ENCODE data around the gene NSD1. TPM values are rescaled to one million over a fixed set of nuclear protein-coding genes. Genes with fewer than 3 reads are reported as not detected.
A peak's percentile ranks its signal among the peaks of the same experiment; 100 is the strongest.

The NSD1 gene
- total RNA-seq, 1 experiment from 2014 or later, result 62.2 TPM

DNA sequence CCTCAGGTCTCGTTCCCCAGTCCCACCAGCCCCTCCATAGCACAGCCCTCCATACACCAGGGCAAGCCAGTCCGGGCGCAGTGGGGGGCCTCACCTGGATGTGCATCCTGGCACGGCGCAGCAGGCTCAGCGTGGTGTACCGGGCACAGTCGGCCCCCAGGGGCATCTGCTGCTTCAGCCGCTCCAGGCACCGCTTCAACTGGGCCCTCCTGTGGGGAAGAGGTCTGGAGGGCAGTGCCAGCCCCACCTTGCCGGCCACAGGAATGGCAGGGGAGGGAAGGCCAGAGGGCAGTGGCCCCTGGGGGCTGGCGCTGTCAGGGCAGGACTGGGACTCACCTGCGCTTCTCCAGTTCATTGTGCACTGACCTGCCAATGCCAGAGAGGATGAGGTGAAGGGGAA lies 176.8 kb downstream of the NSD1 start:
- TF ChIP-seq EZH2 (IDR thresholded peaks at IDR 0.05; ENCODE audit: low read depth) (no peak), CTCF (conservative IDR thresholded peaks at IDR 0.05) (no peak)
- Histone ChIP-seq H3K36me3 (ENCODE audit: low read depth) (peaks cover 3% of the 10 kb centered on the region; the same call in 1 of the 2 replicates), H3K9me2 (ENCODE audit: insufficient read depth) (no peaks in the 10 kb centered on the region), H3K4me3 (no peak overlapping the region), H3K9me3 (ENCODE audit: insufficient read depth, low read depth) (no peaks in the 10 kb centered on the region), H3K27ac (no peak overlapping the region), H3K79me2 (ENCODE audit: low read depth) (peaks cover 8% of the 10 kb centered on the region), H3K4me1 (replicated peaks; ENCODE audit: insufficient read depth) (peaks cover 11% of the 10 kb centered on the region; the same call in 1 of the 2 replicates), H3K4me2 (peak overlapping the region; percentile 1; the same call in 1 of the 2 replicates), H2AFZ (no peak overlapping the region), H3K27me3 (ENCODE audit: insufficient read depth, low read depth) (no peaks in the 10 kb centered on the region), H4K20me1 (ENCODE audit: insufficient read depth) (peaks cover 9% of the 10 kb centered on the region), H3F3A (ENCODE audit: insufficient read depth, low read depth) (peaks cover 34% of the 10 kb centered on the region; the same call in 1 of the 2 replicates)
- BruUV-seq (replicated peaks), result no TSS peak
- ChIA-PET POLR2A (ENCODE audit: unreplicated experiment) (interaction anchor here (1.1 kb wide), 1 partner anchor 115 kb away, joined by 4 read pairs; no protein-coding TSS in a partner anchor), CTCF (interaction anchor here (0.6 to 1.6 kb wide), 9 partner anchors 9 to 158 kb away, joined by 3 to 11 read pairs (median 3); partner anchors contain the start of genes GRK6 and SLC34A1)
- intact Hi-C loops (cut with micrococcal nuclease; ENCODE audit: unreplicated experiment), result no loop called here
- peak in 1 of 2 experiments; percentile 25 for DNase-seq

DNA sequence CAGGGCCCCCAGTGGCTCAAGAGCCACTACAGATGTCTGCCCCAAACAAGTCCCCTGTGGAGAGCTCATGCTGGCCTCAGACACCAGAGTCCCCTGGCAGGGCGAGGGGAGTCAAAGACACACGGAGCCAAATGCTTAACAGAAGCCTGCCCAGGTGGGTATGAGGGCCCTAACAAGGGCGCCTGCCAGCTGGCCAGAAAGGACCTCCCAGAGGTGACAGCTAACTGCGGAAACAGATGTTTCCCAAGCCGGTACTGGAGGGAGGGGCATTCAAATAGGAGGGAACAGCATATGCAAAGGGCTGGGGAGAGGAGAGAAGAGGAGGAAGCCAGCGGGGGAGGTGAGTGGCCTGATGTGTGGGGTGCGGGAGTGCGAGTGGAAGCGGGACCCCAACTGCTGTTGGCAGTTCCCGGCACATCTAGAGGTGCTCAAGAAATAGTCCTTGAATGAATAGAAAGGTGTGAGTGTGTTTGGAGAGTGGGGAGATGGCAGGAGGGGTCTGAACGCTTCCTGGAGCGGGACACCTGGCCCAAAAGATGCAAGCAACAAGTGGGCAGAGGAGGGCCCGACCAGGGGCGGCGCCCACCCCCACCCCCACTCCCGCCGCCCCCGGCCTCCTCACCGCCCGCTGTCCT lies 177.3 kb downstream of the NSD1 start:
- H3K27me3 ChIP-seq (ENCODE audit: insufficient read depth, low read depth), result no peaks in the 10 kb centered on the region
- intact Hi-C loops (cut with micrococcal nuclease; ENCODE audit: unreplicated experiment), result no loop called here
- no peaks in the 10 kb centered on the region for H3K9me3 ChIP-seq (ENCODE audit: insufficient read depth, low read depth)
- H3K79me2 ChIP-seq (ENCODE audit: low read depth), result peaks cover 3% of the 10 kb centered on the region; the same call in 1 of the 2 replicates
- H3K27ac ChIP-seq, result no peak overlapping the region
- DNase-seq, result no peak
- peaks cover 3% of the 10 kb centered on the region; the same call in 1 of the 2 replicates for H3K36me3 ChIP-seq (ENCODE audit: low read depth)
- H4K20me1 ChIP-seq (ENCODE audit: insufficient read depth), result peaks cover 9% of the 10 kb centered on the region; the same call in 1 of the 2 replicates
- no peak for TF ChIP-seq CTCF (conservative IDR thresholded peaks at IDR 0.05)
- no peak for TF ChIP-seq EZH2 (IDR thresholded peaks at IDR 0.05; ENCODE audit: low read depth)
- POLR2A ChIA-PET (ENCODE audit: unreplicated experiment), result no interaction called here
- H2AFZ ChIP-seq, result no peak overlapping the region
- peaks cover 29% of the 10 kb centered on the region; the same call in 1 of the 2 replicates for H3F3A ChIP-seq (ENCODE audit: insufficient read depth, low read depth)
- H3K4me3 ChIP-seq, result peak overlapping the region; percentile 72; the same call in 1 of the 2 replicates
- H3K9me2 ChIP-seq (ENCODE audit: insufficient read depth), result no peaks in the 10 kb centered on the region
- H3K4me1 ChIP-seq (replicated peaks; ENCODE audit: insufficient read depth), result peaks cover 10% of the 10 kb centered on the region; the same call in 1 of the 2 replicates
- H3K4me2 ChIP-seq, result peak overlapping the region; percentile 89
- no TSS peak for BruUV-seq (replicated peaks)
- CTCF ChIA-PET, result interaction anchor here (1.0 to 1.6 kb wide), 7 partner anchors 8 to 143 kb away, joined by 3 to 11 read pairs (median 3); partner anchors contain the start of genes GRK6 and SLC34A1

DNA sequence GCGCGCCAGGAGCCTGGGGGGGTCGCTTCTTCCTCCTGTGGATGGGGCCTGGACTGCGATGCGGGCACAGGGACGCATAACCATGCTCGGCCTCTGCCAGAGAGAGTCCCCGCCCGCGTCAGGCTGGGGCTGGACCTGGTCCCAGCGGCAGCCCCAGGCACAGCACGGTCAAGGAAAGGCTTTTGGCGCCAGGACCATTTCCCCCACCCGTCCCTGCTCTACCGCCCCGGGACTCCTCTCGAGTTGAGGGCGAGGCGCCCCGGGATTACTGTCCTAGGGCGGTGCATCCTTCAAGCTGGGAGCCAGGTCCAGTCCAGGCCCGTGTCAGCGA lies 177.8 kb downstream of the NSD1 start:
- DNase-seq, result no peak
- no peaks in the 10 kb centered on the region for H3K79me2 ChIP-seq (ENCODE audit: low read depth)
- BruUV-seq (replicated peaks), result no TSS peak
- H3K9me3 ChIP-seq (ENCODE audit: insufficient read depth, low read depth), result no peaks in the 10 kb centered on the region
- intact Hi-C loops (cut with micrococcal nuclease; ENCODE audit: unreplicated experiment), result no loop called here
- peaks cover 26% of the 10 kb centered on the region; the same call in 1 of the 2 replicates for H3F3A ChIP-seq (ENCODE audit: insufficient read depth, low read depth)
- H3K27me3 ChIP-seq (ENCODE audit: insufficient read depth, low read depth), result no peaks in the 10 kb centered on the region
- H3K9me2 ChIP-seq (ENCODE audit: insufficient read depth), result no peaks in the 10 kb centered on the region
- CTCF ChIA-PET, result no interaction called here
- peaks cover 10% of the 10 kb centered on the region; the same call in 1 of the 2 replicates for H3K4me1 ChIP-seq (replicated peaks; ENCODE audit: insufficient read depth)
- POLR2A ChIA-PET (ENCODE audit: unreplicated experiment), result no interaction called here
- TF ChIP-seq EZH2 (IDR thresholded peaks at IDR 0.05; ENCODE audit: low read depth) (no peak), CTCF (conservative IDR thresholded peaks at IDR 0.05) (no peak)
- peaks cover 9% of the 10 kb centered on the region; the same call in 1 of the 2 replicates for H4K20me1 ChIP-seq (ENCODE audit: insufficient read depth)
- no peak overlapping the region for H3K27ac ChIP-seq
- H3K36me3 ChIP-seq (ENCODE audit: low read depth), result peaks cover 3% of the 10 kb centered on the region; the same call in 1 of the 2 replicates
- H3K4me3 ChIP-seq, result peak overlapping the region; percentile 72
- peak overlapping the region; percentile 89 for H3K4me2 ChIP-seq
- H2AFZ ChIP-seq, result peak overlapping the region; percentile 92; the same call in 1 of the 2 replicates
